Measurements from ENCODE around the gene PLAGL2. TPM values are rescaled to one million over a fixed set of nuclear protein-coding genes. Genes with fewer than 3 reads are reported as not detected.

The PLAGL2 gene
- total and polyA plus RNA-seq, 9 of the 15 experiments (the other 6 are each of a cell fraction or from before 2014, with no cell fraction given), result 3.1 to 24.3 (median 6.4) TPM

DNA sequence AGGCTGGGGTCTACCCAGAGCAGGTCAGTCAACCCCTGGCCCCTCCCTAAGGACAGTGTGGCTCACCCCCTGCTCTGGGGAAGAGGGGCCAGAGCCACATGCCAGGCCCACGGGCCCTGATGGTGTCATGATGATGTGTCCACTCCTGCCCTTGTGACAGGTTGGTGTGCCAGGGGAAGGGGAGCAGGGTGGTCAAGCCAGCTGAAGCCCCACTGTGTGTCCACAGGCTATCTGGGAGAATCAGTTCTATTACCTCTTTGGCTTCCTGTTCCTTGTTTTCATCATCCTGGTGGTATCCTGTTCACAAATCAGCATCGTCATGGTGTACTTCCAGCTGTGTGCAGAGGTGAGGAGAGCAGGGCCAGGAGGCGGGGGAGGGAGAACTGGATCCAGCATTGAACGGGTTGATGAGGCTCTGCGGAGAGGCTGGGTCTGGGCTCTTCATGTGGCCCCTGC is 47.7 kb downstream of the PLAGL2 start (continued):
- TF ChIP-seq DDX20 (tag; IDR thresholded peaks at IDR 0.05; ENCODE audit: low read depth) (no peak), SOX6 (IDR thresholded peaks at IDR 0.05) (peak; percentile 65), SMARCE1 (IDR thresholded peaks at IDR 0.05) (peak; percentile 77), FOS (IDR thresholded peaks at IDR 0.05; ENCODE audit: extremely low read depth, insufficient read length) (no peak), BRCA1 (IDR thresholded peaks at IDR 0.05) (no peak), BRCA1 (CRISPR knock-in tag; IDR thresholded peaks at IDR 0.05) (no peak), FOXA3 (CRISPR knock-in tag; conservative IDR thresholded peaks at IDR 0.05 in 1 of 2, IDR thresholded peaks at IDR 0.05 in 1 of 2) (no peak), ARNT (IDR thresholded peaks at IDR 0.05) (0 out of 4 replicates have a peak, but pooled peaks of 1 of the 2 experiments have one; percentile 43), ZNF507 (tag; conservative IDR thresholded peaks at IDR 0.05) (no peak), CBX2 (IDR thresholded peaks at IDR 0.05; ENCODE audit: insufficient read depth, low read length, poor library complexity, severe bottlenecking) (no peak), RAD21 (CRISPR knock-in tag; conservative IDR thresholded peaks at IDR 0.05 in 1 of 2, IDR thresholded peaks at IDR 0.05 in 1 of 2) (0 out of 4 replicates have a peak, but pooled peaks of 1 of the 2 experiments have one; percentile 17), ZNF224 (CRISPR knock-in tag; IDR thresholded peaks at IDR 0.05) (no peak), SREBF2 (CRISPR knock-in tag; IDR thresholded peaks at IDR 0.05) (no peak), POLR2B (IDR thresholded peaks at IDR 0.05; ENCODE audit: low read depth, partially characterized antibody) (no peak)
- TF ChIP-seq, protein P1, sequence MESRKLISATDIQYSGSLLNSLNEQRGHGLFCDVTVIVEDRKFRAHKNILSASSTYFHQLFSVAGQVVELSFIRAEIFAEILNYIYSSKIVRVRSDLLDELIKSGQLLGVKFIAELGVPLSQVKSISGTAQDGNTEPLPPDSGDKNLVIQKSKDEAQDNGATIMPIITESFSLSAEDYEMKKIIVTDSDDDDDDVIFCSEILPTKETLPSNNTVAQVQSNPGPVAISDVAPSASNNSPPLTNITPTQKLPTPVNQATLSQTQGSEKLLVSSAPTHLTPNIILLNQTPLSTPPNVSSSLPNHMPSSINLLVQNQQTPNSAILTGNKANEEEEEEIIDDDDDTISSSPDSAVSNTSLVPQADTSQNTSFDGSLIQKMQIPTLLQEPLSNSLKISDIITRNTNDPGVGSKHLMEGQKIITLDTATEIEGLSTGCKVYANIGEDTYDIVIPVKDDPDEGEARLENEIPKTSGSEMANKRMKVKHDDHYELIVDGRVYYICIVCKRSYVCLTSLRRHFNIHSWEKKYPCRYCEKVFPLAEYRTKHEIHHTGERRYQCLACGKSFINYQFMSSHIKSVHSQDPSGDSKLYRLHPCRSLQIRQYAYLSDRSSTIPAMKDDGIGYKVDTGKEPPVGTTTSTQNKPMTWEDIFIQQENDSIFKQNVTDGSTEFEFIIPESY (CRISPR knock-in tag; IDR thresholded peaks at IDR 0.05), result no peak
- TF ChIP-seq, protein P2, sequence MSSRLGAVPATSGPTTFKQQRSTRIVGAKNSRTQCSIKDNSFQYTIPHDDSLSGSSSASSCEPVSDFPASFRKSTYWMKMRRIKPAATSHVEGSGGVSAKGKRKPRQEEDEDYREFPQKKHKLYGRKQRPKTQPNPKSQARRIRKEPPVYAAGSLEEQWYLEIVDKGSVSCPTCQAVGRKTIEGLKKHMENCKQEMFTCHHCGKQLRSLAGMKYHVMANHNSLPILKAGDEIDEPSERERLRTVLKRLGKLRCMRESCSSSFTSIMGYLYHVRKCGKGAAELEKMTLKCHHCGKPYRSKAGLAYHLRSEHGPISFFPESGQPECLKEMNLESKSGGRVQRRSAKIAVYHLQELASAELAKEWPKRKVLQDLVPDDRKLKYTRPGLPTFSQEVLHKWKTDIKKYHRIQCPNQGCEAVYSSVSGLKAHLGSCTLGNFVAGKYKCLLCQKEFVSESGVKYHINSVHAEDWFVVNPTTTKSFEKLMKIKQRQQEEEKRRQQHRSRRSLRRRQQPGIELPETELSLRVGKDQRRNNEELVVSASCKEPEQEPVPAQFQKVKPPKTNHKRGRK (tag; IDR thresholded peaks at IDR 0.05), result no peak
- TF ChIP-seq, protein P3, sequence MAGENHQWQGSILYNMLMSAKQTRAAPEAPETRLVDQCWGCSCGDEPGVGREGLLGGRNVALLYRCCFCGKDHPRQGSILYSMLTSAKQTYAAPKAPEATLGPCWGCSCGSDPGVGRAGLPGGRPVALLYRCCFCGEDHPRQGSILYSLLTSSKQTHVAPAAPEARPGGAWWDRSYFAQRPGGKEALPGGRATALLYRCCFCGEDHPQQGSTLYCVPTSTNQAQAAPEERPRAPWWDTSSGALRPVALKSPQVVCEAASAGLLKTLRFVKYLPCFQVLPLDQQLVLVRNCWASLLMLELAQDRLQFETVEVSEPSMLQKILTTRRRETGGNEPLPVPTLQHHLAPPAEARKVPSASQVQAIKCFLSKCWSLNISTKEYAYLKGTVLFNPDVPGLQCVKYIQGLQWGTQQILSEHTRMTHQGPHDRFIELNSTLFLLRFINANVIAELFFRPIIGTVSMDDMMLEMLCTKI (IDR thresholded peaks at IDR 0.05; ENCODE audit: partially characterized antibody), result no peak
- TF ChIP-seq, protein P4, sequence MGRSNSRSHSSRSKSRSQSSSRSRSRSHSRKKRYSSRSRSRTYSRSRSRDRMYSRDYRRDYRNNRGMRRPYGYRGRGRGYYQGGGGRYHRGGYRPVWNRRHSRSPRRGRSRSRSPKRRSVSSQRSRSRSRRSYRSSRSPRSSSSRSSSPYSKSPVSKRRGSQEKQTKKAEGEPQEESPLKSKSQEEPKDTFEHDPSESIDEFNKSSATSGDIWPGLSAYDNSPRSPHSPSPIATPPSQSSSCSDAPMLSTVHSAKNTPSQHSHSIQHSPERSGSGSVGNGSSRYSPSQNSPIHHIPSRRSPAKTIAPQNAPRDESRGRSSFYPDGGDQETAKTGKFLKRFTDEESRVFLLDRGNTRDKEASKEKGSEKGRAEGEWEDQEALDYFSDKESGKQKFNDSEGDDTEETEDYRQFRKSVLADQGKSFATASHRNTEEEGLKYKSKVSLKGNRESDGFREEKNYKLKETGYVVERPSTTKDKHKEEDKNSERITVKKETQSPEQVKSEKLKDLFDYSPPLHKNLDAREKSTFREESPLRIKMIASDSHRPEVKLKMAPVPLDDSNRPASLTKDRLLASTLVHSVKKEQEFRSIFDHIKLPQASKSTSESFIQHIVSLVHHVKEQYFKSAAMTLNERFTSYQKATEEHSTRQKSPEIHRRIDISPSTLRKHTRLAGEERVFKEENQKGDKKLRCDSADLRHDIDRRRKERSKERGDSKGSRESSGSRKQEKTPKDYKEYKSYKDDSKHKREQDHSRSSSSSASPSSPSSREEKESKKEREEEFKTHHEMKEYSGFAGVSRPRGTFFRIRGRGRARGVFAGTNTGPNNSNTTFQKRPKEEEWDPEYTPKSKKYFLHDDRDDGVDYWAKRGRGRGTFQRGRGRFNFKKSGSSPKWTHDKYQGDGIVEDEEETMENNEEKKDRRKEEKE (IDR thresholded peaks at IDR 0.05; ENCODE audit: borderline replicate concordance in 1 of 2, control insufficient read depth in 1 of 2, low read depth in 2 of 2, low read length in 1 of 2), result no peak
- TF ChIP-seq, protein P5, sequence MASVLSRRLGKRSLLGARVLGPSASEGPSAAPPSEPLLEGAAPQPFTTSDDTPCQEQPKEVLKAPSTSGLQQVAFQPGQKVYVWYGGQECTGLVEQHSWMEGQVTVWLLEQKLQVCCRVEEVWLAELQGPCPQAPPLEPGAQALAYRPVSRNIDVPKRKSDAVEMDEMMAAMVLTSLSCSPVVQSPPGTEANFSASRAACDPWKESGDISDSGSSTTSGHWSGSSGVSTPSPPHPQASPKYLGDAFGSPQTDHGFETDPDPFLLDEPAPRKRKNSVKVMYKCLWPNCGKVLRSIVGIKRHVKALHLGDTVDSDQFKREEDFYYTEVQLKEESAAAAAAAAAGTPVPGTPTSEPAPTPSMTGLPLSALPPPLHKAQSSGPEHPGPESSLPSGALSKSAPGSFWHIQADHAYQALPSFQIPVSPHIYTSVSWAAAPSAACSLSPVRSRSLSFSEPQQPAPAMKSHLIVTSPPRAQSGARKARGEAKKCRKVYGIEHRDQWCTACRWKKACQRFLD (CRISPR knock-in tag; IDR thresholded peaks at IDR 0.05), result no peak
